ENCODE results near the gene ST6GALNAC3.
"Not testable (repeated sequence)": the region's sequence is repeated elsewhere in the genome, so short reads cannot be mapped to it uniquely, and the experiment has no call there.

ST6GALNAC3 gene

DNA sequence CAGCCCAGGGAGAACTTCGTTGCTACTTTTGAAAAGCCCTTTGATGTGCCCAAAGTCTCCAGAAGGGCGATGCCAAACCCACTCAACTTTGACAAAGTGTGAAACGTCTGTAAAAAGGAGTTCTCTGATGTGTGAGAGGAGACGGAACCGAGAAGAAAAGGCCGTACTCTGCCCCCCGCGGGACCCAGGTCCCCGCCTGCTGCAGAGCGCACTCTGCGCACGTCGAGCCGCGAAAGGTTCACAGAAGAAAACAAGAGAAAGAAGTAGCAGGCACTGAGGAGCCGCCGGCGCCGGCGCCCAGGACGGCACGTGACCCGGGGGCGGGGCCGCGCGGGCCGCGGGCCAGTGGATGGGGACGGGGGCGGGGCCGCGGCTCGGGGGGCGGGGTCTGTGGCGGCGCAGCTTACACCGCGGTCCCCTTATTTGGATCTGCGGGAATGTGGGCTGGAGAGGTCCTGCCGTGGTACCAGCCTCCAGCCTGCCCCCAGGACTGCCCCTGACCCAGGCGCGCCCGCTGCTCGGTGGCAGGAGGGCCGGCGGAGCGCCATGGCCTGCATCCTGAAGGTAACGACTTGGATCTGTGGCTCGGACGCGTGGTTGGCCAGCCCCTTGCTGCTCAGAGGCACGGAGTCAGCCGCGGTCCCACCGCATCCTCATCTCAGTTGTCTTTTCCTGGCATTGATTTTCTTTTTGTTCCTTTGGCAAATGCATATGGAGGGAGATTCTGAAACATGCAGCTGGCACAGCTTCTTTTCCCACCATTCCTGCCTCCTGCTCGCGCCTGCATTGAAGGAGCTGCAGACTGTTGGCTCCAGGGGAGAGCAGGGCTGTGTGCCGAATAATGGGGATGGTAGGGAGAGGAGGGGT lies at the start of gene ST6GALNAC3:
Gene ST6GALNAC3, plus strand, starts transcription at position 426 of the 867 bp plus-strand sequence.
- DNase-seq (ENCODE audit: low read depth, low spot score), result peak; percentile 87

DNA sequence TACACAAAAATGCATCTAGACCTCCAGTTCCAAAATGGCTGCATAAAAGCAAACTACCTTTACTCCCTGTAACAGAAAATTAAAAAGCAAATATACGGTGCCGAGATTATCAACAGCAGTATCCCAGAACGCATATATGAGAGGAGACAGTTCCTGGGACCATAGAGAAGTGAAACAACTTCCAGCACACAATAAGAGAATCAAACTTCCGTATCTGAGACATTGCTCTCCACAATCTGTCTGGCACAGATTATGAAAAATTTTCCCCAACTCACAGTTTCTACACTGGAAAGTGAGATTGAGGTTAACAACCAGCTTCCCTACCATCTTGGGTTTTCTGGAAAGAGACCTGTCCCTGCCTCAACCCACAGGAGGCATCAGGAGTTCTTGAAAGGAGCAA lies 47.2 kb upstream of the ST6GALNAC3 start:
- DNase-seq (ENCODE audit: low read depth, low spot score), result no peak

DNA sequence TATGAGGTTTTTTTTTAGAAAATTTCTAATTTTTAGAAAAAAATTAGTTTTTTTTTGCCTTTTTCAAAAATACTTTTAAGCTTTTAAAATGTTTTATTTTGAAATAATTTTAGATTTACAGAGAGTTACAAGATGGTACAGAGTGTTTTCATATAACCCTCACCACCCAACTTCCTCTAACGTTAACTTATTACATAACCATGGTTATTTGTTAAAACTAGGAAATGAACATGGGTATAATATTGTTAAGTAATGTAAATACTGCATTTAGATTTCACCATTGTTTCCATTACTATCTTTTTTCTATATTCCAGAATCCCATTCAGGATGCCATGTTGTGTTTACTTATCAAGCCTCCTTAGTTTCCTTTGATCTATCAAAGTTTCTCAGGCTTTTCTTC lies 45.2 kb upstream of the ST6GALNAC3 start:
- no peak for DNase-seq (ENCODE audit: low read depth, low spot score)

DNA sequence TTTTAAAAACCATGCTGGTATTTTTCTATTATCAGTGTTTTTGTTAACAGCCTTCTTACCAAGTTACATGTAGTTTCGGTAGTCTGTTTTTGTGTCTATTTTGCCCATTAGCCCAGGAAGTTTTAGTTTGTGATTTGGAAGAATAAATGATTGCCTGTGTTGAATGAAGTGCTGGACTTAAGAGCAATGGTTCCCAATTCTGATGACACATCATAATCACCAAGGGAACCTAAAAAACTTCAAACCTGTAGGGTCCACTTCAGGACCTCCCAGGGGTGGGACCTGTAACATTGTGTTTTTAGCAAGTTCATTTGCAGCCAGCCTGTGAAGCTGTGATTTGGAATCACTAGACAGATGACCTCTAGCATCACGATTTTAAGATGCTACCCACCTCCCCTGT lies 43.0 kb upstream of the ST6GALNAC3 start:
- no peak for DNase-seq (ENCODE audit: low read depth, low spot score)

DNA sequence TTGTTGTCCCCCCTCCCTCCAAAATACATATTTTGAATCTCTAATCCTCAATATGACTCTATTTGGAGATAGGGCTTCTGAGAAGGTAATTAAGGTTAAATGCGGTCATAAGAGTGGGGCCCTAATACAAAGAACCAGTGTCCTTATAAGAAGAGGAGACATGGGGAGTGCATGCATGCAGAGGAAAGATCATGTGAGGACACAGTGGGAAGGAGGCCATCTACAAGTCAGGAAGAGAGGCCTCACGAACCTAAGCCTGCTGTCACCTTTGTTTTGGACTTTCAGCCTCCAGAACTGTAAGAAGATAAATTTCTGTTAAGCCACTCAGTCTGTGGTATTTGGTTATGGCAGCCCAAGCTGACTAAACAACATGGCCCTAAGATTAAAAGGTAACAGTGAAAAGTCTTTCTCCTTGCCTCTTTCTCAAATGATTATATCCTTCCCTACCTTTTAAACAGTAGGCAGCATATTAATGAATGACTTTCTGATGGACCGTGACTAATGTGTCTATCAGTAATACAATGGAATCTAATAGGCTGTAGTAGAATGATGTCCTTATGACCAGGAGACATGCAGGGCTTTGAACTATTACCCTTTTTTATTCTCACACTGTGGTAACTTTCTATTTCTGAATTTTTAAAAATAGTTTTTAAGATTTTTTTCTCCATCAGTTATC lies 40.6 kb upstream of the ST6GALNAC3 start:
- DNase-seq (ENCODE audit: low read depth, low spot score), result no peak

DNA sequence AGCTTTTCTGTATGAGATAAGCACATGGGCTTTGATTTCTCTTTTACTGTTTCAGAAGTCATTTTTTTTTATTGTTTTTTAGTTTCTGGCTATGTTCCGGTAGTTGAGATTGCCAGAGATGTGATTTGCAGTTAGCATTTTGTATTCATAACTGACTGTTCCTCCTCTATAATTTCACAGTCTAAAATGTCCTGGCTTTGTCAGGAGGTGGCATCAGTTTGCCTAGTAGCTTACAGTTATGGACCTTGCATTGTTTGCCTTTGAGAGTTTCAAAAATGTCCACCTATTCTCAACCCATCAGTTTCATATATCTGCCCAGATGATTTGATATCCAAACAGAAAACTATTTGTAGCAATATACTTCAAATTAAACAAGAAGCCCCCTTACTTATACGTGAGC lies 39.5 kb upstream of the ST6GALNAC3 start:
- DNase-seq (ENCODE audit: low read depth, low spot score), result no peak

DNA sequence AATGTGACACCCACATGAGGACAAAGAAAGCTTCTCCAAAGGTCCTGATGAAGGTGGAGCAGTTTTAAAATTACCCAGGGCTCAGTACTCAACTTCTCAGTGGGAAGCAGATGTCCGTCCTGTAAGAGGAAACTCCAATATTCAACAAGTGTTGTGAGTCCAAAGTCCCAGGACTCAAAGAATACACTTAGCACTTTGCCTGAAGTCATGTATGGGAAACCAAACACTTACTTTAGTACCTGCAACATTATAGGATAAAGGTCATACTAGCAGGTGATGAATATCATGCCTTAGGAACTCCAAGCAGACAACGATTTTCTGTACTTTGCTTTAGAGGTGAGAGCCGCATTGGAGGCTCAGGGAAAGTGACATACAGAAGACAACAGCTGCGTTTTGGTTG lies 37.2 kb upstream of the ST6GALNAC3 start:
- no peak for DNase-seq (ENCODE audit: low read depth, low spot score)

DNA sequence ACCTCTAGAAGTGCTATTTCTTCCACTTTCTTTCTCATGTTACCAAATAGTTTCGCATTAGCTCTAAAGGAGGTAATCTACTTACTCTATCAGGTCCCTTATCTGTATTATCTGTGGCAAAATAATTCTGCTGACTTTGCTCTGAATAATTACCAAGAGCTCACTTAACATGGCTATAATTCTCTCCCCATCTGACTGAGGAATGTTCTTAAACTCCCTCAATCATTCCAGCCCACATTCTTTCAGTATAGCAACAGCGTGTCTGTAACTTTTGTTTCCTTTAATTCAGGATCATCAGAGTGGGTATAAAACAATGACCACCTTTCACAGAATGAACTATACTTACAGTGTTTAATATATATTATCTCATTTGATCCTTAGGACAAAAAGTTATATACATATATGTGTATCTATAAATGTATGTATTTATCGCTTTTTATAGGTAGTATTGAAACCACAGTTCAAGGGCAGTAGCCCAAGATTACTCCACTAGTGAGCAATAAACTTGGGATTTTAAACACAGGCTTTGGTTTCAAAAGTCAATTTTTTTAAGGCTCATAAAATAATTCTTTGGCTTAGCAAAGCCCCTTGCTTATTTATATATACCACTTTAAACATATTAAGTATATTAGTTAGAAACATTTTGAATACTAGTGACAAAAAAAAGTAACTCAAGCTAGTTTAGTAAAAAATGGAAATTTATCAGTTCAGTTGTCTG lies 36.1 kb upstream of the ST6GALNAC3 start:
- no peak for DNase-seq (ENCODE audit: low read depth, low spot score)

DNA sequence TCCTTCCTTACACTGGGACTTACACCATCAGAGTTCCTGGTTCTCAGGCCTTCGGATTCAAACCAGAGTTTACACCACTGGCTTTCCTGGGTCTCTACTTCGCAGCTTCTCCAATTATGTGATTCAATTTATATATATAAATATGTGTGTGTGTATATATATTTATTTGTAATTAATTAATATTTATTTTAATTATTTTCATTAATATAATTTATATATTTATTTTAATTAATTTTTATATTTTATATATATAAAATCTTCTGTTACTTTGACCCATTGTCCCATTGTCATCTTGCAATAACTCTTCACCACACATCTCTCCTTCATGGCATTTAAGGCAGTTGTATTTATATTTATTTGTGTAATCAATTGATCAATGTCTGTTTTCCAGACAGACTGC lies 28.4 kb upstream of the ST6GALNAC3 start:
- no peak for DNase-seq (ENCODE audit: low read depth, low spot score)

DNA sequence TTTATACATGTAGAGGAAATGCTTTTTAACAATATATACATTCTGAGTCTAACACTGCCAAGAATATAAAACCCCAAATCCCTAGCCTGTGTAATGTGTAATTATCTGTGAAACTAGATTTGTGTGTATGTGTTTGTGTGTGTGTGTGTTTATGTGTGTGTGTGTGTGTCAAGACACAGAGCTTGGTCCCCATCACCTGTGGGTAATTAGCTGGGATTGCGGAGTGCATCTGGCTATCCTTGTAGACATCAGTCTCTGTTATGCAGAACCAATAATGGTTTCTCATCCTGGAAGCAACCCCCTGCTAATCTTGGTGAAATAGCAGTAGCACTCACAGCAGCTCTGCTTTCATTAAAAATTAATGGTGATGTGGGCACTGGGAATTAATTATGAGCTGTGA lies 26.3 kb upstream of the ST6GALNAC3 start:
- no peak for DNase-seq (ENCODE audit: low read depth, low spot score)

DNA sequence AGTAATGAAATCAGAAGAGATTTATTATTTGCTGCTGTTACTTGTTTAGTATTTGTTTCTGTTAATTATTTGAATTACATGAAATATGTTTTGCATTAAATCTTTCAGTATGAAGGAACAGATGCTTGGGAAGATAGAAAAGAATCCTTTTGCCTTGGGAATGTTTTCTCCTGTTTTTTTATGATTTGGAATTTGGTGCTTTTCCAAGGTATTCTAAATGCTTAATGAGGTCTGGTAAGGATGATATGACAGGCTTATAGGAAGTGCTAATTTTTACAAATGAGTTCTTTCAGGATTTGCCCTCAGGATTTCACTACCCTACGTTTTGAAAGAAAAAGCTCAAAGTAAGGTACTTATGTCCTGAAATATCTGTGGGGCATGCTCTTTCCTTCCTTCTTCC lies 25.6 kb upstream of the ST6GALNAC3 start:
- no peak for DNase-seq (ENCODE audit: low read depth, low spot score)

DNA sequence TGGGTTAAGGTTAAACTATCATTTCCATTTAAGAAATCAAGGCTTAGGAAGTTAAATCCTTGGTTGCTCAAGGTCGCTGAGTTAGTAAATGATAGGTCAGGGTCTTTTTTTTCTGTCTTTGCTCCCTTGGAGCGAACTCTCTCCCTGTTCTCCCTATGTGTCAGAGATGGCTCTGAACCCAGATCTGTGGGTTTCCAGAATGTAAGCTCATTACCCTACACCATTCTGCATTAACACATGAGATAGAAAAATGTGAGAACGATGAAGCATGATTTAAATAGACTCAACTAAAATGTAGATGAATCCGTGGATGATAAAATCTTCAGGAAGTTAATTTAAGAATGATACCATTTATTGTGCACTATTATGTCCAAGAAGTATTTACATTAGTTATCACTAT lies 25.0 kb upstream of the ST6GALNAC3 start:
- no peak for DNase-seq (ENCODE audit: low read depth, low spot score)

DNA sequence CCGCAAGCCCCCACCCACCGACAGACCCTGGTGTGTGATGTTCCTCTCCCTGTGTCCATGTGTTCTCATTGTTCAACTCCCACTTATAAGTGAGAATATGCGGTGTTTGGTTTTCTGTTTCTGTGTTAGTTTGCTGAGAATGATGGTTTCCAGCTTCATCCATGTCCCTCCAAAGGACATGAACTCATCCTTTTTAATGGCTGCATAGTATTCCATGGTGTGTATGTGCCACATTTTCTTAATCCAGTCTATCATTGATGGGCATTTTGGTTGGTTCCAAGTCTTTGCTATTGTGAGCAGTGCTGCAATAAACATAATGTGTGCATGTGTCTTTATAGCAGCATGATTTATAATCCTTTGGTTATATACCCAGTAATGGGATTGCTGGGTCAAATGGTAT lies 24.5 kb upstream of the ST6GALNAC3 start:
- not testable (repeated sequence) for DNase-seq (ENCODE audit: low read depth, low spot score)

DNA sequence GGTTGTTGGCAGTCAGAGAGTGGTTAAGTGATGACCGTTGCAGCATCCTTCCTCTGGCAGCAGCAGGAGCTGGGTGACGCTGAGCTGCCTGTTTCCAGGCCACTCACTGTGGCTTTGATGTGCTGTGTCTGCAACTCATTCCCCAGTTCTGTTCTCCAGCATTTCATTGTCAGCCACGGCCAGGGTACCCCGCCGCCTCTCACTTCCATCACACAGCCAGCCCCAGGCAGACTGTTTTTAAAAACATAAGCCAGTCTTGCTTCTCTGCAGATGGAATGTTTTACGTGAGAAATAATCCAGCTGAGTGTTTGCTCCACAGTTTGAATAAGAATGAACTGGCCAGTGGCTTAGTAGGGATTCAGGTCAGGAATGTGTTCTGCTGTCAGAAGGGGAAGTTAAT lies 21.5 kb upstream of the ST6GALNAC3 start:
- DNase-seq (ENCODE audit: low read depth, low spot score), result peak; percentile 81

DNA sequence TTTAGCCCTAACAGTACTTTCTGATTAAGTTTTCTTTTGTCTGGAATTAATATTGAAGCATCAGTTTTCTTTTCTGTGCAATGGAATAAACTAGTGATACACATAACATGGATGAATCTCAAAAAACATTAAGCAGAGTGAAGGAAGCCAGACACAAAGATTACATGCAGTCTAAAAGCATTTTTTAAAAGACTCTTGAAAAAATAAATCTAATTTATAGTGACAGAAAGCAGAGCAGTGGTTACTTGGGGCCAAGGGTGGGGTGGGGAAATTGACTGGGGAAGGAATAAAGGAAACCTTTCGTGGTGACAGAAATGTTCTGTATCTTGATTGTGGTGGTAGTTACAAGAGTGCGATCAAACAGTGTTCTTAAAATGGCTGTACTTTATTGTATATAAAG lies 20.2 kb upstream of the ST6GALNAC3 start:
- no peak for DNase-seq (ENCODE audit: low read depth, low spot score)

DNA sequence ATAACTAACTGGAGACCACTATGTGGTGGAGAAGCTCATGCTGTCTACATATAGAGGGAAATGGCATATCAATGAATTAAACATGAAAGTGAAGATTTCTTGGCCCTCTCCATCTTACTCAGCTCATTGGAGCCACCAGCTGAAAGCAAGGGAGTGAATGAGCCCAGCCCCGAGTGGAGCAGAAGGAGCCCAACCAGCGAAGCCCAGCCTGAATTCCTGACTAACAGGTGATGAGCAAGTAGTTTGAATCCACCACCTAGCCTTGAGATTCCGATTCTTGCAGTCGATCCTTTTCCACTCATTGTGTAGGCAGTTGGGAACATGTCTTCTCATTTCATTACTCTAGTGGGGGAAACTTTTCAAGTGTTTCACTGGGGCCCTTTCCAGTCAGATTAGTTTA lies 18.6 kb upstream of the ST6GALNAC3 start:
- DNase-seq (ENCODE audit: low read depth, low spot score), result peak; percentile 75

DNA sequence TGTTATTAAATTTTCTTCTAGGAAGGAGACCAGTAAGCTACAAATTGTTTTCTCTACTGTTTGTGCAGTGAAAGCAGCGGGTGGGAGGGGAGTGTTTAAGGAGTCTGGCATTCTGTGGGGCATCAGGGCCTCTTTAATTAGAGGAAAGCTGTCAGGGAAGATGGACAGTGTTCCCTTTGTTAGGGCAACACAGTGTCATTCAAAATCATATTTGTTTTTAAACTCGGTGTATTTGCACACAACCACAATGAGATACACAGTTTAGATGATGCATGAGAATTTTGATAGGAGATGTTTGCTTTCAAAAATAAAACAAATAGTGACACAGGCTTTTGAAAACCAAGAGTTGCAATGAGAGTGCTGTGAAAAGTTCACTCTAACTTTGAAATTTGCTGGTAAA lies 15.1 kb upstream of the ST6GALNAC3 start:
- DNase-seq (ENCODE audit: low read depth, low spot score), result no peak

DNA sequence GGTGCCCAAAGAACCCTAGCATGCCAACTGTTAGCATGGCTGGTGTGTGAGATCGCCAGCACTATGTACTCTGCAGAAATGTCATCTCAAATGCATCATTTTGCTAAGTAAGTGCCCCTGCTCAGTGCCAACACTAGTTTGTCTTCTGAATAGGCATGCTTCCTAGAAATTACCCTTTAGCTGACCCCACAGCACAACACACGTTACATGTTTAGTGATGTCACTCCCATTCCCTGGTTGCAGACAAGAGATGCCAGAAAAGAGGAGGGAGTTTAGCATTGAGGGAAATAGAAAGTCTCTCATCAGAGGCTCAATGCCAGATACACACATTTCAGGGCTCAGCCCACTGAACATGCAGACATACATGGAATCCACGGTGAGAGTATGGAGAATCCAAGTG lies 9.3 kb upstream of the ST6GALNAC3 start:
- no peak for DNase-seq (ENCODE audit: low read depth, low spot score)

DNA sequence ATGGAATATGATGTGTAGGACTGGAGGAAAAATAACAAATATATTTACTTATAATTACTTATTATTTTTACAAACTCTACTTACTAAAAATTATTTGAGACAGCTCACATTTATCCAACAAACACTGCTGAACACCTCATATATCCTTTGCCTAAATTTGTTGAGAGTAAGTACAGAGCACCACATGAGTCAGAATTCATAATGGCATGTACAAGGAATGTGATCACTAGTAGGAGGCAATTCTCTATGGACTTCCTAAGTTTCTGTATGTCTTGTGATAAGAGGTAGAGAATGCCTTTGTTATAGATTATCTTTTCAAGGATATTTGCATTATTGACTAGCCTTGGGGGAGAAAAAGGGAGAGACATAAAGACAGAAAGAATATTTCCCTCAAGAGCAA lies 8.2 kb upstream of the ST6GALNAC3 start:
- DNase-seq (ENCODE audit: low read depth, low spot score), result no peak

DNA sequence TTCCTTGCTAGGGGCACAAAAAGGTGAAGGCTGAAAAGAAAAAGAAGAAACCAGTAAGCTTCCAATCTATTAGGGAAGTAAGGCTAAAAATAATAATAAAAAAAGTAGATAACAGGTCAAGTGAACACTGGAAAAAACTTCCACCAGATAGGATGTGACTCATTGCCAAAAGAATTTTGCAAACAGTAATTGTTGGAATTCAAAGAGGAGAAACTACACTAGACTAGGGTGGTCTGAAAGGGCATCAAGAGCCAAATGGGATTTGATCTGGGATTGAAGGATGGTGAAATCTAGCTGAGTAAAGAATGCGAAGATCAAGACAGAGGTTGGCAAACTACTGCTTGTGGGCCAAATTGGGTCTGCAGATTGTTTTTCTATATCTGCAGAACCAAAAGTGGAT lies 6.0 kb upstream of the ST6GALNAC3 start:
- DNase-seq (ENCODE audit: low read depth, low spot score), result no peak

DNA sequence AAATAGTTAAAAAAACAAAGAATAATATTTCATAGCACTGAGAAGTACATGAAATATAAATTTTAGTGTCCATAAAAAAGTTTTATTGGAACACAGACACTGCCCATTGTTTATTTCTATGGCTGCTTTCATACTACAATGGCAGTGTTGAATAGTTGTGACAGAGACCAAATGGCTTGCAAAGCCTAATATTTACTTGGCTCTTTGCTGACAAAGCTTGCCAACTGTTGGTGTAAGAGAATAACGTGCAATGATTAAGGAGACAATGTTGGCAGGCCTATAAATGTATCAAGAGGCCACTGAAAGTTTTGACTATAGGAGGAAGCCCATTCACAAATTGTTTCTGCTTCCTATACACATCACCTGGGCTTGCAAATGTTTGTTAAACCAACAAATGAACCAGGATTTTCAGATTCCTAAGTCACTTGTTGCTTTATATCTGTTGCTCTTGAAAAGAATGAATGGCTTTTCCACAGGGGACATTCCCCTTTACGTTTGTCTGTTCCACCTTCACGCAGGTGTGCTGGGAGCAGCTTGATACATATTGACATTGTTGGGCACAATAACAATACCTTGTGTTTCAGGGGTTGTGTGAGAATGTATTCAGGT lies 5.5 kb upstream of the ST6GALNAC3 start:
- DNase-seq (ENCODE audit: low read depth, low spot score), result no peak

DNA sequence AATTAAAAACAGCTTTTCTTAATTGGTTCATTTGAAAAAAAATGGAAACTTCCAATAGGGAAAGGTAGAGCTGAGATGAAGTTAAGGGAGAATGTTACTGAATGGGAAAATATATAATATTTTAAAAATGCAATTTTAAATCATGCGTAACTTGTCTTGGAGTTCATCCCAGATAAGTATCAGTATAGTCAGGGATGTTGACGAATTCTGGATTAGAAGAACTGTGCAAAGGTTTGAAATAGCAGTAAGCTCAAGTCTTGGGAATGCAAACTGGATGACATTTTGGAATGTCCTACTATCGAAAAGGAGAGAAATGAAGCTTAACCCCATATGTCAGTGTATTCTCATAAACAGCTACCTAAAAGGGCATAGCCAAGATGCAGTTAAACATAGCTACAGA lies 4.0 kb upstream of the ST6GALNAC3 start:
- no peak for DNase-seq (ENCODE audit: low read depth, low spot score)

All from ELF-1 (cell line).